Hepatocyte (in vitro differentiated cells): ENCODE results near the gene DEDD2.

ENCODE experiments used
- EZH2 ChIP-seq: fragments of 200-600 bp; sonication (generic); IDR thresholded peaks from 2 replicates; pipeline ENCODE4 v1.6.1; 2016; ENCODE audit warnings: antibody characterized with exemption, mild to moderate bottlenecking, borderline replicate concordance
- EZH2phosphoT487 ChIP-seq: fragments of 200-600 bp; sonication (generic); IDR thresholded peaks from one replicate; pipeline ENCODE4 v1.6.1; 2018; ENCODE audit warnings: antibody characterized with exemption, mild to moderate bottlenecking, low read depth, moderate library complexity; ENCODE audit not compliant: unreplicated experiment, severe bottlenecking
- TF ChIP-seq, protein P1 (sequence below): fragments of 200-600 bp; sonication (generic); IDR thresholded peaks from 2 replicates; pipeline ENCODE4 v1.5.1; 2016; ENCODE audit warnings: antibody characterized with exemption, mild to moderate bottlenecking; ENCODE audit not compliant: poor library complexity

DNA sequence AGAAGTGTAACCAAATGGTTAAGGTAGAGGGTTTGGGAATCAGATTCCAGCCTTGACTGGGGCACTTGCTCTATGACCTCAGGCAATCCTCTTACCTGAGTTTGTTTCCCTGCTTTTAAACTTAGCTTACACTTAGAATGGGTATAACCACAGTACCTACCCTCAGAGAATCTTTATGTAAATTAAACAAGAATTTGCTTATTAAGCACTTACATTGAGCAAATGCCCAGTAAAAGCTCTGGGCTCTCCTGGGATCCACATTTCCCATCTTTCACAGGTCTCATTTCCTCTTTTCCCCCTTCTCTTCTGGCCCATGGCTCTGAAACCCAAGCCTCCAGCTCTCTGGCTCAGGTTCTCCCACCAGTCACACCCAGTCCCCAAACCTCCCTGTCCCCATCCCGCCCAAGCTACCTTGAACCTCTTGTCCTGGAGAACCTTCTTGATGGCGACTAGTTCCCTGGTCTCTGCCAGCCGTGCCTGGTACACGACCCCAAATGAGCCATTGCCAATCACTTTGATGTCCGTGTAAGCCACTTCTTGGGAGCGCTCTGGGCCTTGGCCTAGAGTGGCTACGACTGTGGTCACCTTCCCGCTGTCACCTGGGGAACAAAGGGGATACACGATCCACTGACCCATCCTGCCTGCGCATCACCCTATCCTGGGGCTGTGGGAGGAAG is 22.2 kb upstream of the DEDD2 start:
- TF ChIP-seq, protein P1, sequence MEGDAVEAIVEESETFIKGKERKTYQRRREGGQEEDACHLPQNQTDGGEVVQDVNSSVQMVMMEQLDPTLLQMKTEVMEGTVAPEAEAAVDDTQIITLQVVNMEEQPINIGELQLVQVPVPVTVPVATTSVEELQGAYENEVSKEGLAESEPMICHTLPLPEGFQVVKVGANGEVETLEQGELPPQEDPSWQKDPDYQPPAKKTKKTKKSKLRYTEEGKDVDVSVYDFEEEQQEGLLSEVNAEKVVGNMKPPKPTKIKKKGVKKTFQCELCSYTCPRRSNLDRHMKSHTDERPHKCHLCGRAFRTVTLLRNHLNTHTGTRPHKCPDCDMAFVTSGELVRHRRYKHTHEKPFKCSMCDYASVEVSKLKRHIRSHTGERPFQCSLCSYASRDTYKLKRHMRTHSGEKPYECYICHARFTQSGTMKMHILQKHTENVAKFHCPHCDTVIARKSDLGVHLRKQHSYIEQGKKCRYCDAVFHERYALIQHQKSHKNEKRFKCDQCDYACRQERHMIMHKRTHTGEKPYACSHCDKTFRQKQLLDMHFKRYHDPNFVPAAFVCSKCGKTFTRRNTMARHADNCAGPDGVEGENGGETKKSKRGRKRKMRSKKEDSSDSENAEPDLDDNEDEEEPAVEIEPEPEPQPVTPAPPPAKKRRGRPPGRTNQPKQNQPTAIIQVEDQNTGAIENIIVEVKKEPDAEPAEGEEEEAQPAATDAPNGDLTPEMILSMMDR: no peak
- no peak for TF ChIP-seq EZH2phosphoT487
- TF ChIP-seq EZH2: no peak
